Right lobe of liver (tissue), 4 donors: Measurements from ENCODE around the gene RREB1.

Source experiments
- POLR2A ChIP-seq: fragments of 450-650 bp; IDR thresholded peaks from one replicate; pipeline ENCODE4 v1.6.1; 2017; ENCODE audit warnings: antibody characterized with exemption, mild to moderate bottlenecking
- TF ChIP-seq, protein P1 (sequence below), 4 donors: fragments of 200-600 bp in 3 of 4; fragments of 450-650 bp in 1 of 4; IDR thresholded peaks; one replicate each; pipeline versions ENCODE4 v1.5.1 to v1.8.0; 2016 to 2022; ENCODE audit warnings: antibody characterized with exemption in 4 of 4, mild to moderate bottlenecking in 2 of 4
- donor health status: DM: no; HTN: no; CAD: no.
- donor health status: DM: no; HTN: no; CAD: no.
- donor health status: DM: no; HTN: yes; CAD: no.

GRCh38 chr6:7185561-7185960 is 77.8 kb downstream of the RREB1 start:
- TF ChIP-seq, protein P1, sequence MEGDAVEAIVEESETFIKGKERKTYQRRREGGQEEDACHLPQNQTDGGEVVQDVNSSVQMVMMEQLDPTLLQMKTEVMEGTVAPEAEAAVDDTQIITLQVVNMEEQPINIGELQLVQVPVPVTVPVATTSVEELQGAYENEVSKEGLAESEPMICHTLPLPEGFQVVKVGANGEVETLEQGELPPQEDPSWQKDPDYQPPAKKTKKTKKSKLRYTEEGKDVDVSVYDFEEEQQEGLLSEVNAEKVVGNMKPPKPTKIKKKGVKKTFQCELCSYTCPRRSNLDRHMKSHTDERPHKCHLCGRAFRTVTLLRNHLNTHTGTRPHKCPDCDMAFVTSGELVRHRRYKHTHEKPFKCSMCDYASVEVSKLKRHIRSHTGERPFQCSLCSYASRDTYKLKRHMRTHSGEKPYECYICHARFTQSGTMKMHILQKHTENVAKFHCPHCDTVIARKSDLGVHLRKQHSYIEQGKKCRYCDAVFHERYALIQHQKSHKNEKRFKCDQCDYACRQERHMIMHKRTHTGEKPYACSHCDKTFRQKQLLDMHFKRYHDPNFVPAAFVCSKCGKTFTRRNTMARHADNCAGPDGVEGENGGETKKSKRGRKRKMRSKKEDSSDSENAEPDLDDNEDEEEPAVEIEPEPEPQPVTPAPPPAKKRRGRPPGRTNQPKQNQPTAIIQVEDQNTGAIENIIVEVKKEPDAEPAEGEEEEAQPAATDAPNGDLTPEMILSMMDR (IDR thresholded peaks at IDR 0.05), result no peak
- TF ChIP-seq POLR2A, result no peak
